ENCODE results near the gene PLB1.
A peak's percentile ranks its signal among the peaks of the same experiment; 100 is the strongest.
"Not testable (repeated sequence)": the region's sequence is repeated elsewhere in the genome, so short reads cannot be mapped to it uniquely, and the experiment has no call there.

PLB1 gene

GRCh38 chr2:28538652-28539051, 42.8 kb downstream of the PLB1 start:
- TF ChIP-seq JUND (IDR thresholded peaks at IDR 0.05; ENCODE audit: low read depth) = no peak
- DNase-seq (ENCODE audit: low read depth in 1 of 2, low spot score in 1 of 2) = no peak
- in situ Hi-C loops (cut with HindIII; ENCODE audit: low pct_unique_long_range_greater_than_20kb, low sequenced_read_pairs) = no loop called here

- no peak for TF ChIP-seq JUND (IDR thresholded peaks at IDR 0.05; ENCODE audit: low read depth)
- no peak for DNase-seq (ENCODE audit: low read depth in 1 of 2, low spot score in 1 of 2)
- in situ Hi-C loops (cut with HindIII; ENCODE audit: low pct_unique_long_range_greater_than_20kb, low sequenced_read_pairs) = no loop called here
Measured at GRCh38 chr2:28539118-28539541, 43.3 kb downstream of the PLB1 start.

- in situ Hi-C loops (cut with HindIII; ENCODE audit: low pct_unique_long_range_greater_than_20kb, low sequenced_read_pairs) = no loop called here
- TF ChIP-seq JUND (IDR thresholded peaks at IDR 0.05; ENCODE audit: low read depth) = no peak
- no peak for DNase-seq (ENCODE audit: low read depth in 1 of 2, low spot score in 1 of 2)
Measured at GRCh38 chr2:28543316-28544035, 47.6 kb downstream of the PLB1 start.

GRCh38 chr2:28544036-28544346, 48.1 kb downstream of the PLB1 start:
- TF ChIP-seq JUND (IDR thresholded peaks at IDR 0.05; ENCODE audit: low read depth) = no peak
- in situ Hi-C loops (cut with HindIII; ENCODE audit: low pct_unique_long_range_greater_than_20kb, low sequenced_read_pairs) = no loop called here

GRCh38 chr2:28544405-28544921, 48.6 kb downstream of the PLB1 start:
- TF ChIP-seq JUND (IDR thresholded peaks at IDR 0.05; ENCODE audit: low read depth) = no peak
- in situ Hi-C loops (cut with HindIII; ENCODE audit: low pct_unique_long_range_greater_than_20kb, low sequenced_read_pairs) = no loop called here
- no peak for DNase-seq (ENCODE audit: low read depth in 1 of 2, low spot score in 1 of 2)

More at GRCh38 chr2:28544036-28544346, 48.1 kb downstream of the PLB1 start:
- DNase-seq (ENCODE audit: low read depth in 1 of 2, low spot score in 1 of 2) = no peak

GRCh38 chr2:28544922-28545589, 49.2 kb downstream of the PLB1 start:
- no peak for TF ChIP-seq JUND (IDR thresholded peaks at IDR 0.05; ENCODE audit: low read depth)
- peak in 1 of 2 experiments; percentile 41 for DNase-seq (ENCODE audit: low read depth in 1 of 2, low spot score in 1 of 2)
- in situ Hi-C loops (cut with HindIII; ENCODE audit: low pct_unique_long_range_greater_than_20kb, low sequenced_read_pairs) = no loop called here

GRCh38 chr2:28545590-28546200, 49.8 kb downstream of the PLB1 start:
- in situ Hi-C loops (cut with HindIII; ENCODE audit: low pct_unique_long_range_greater_than_20kb, low sequenced_read_pairs) = no loop called here
- TF ChIP-seq JUND (IDR thresholded peaks at IDR 0.05; ENCODE audit: low read depth) = no peak
- no peak for DNase-seq (ENCODE audit: low read depth in 1 of 2, low spot score in 1 of 2)

GRCh38 chr2:28546242-28546641, 50.4 kb downstream of the PLB1 start:
- no peak for DNase-seq (ENCODE audit: low read depth in 1 of 2, low spot score in 1 of 2)
- in situ Hi-C loops (cut with HindIII; ENCODE audit: low pct_unique_long_range_greater_than_20kb, low sequenced_read_pairs) = no loop called here
- no peak for TF ChIP-seq JUND (IDR thresholded peaks at IDR 0.05; ENCODE audit: low read depth)

GRCh38 chr2:28547223-28547860, 51.5 kb downstream of the PLB1 start:
- no peak for TF ChIP-seq JUND (IDR thresholded peaks at IDR 0.05; ENCODE audit: low read depth)
- in situ Hi-C loops (cut with HindIII; ENCODE audit: low pct_unique_long_range_greater_than_20kb, low sequenced_read_pairs) = no loop called here
- DNase-seq (ENCODE audit: low read depth in 1 of 2, low spot score in 1 of 2) = no peak

GRCh38 chr2:28547906-28548600, 52.2 kb downstream of the PLB1 start:
- TF ChIP-seq JUND (IDR thresholded peaks at IDR 0.05; ENCODE audit: low read depth) = no peak
- DNase-seq (ENCODE audit: low read depth in 1 of 2, low spot score in 1 of 2) = no peak
- in situ Hi-C loops (cut with HindIII; ENCODE audit: low pct_unique_long_range_greater_than_20kb, low sequenced_read_pairs) = no loop called here

- in situ Hi-C loops (cut with HindIII; ENCODE audit: low pct_unique_long_range_greater_than_20kb, low sequenced_read_pairs); DNase-seq (ENCODE audit: low read depth in 1 of 2, low spot score in 1 of 2): not testable (repeated sequence)
Measured at GRCh38 chr2:28550345-28550744, 54.5 kb downstream of the PLB1 start.
